A172 (cell line): ENCODE results near the gene FRAT2. TPM values are rescaled to one million over a fixed set of nuclear protein-coding genes. Genes with fewer than 3 reads are reported as not detected.

ENCODE experiments used
- DNase-seq: peaks from one replicate; pipeline ENCODE4 v3.0.0-alpha.2; 2015; ENCODE audit warnings: low spot score
- total RNA-seq: library from RNA; depleted of rRNA; stranded (reverse); fragments of >200 nt; shearing (Covaris generic); gene quantifications from 2 replicates; pipeline ENCODE4 v1.2.3, GENCODE V29; 2014; rRNA removed

The FRAT2 gene
- 4.0 and 4.2 TPM in 2 replicates for total RNA-seq

GRCh38 chr10:97334370-97335175 lies at the start of gene FRAT2:
TSS of gene FRAT2 (minus strand) at chr10:97334729. CDS start at chr10:97334572, 157 bp downstream.
- peak; percentile 80 for DNase-seq

- no peak for DNase-seq
Observed at GRCh38 chr10:97384156-97384555, 49.6 kb upstream of the FRAT2 start.

- no peak for DNase-seq
Observed at GRCh38 chr10:97383159-97383558, 48.6 kb upstream of the FRAT2 start.

- no peak for DNase-seq
Observed at GRCh38 chr10:97381626-97382025, 47.1 kb upstream of the FRAT2 start.

- no peak for DNase-seq
Observed at GRCh38 chr10:97380516-97380915, 46.0 kb upstream of the FRAT2 start.

GRCh38 chr10:97378933-97379921 lies 44.7 kb upstream of the FRAT2 start:
- DNase-seq, result no peak

- no peak for DNase-seq
Observed at GRCh38 chr10:97376413-97376812, 41.9 kb upstream of the FRAT2 start.

GRCh38 chr10:97373456-97373855 lies 38.9 kb upstream of the FRAT2 start:
- DNase-seq, result no peak

GRCh38 chr10:97372233-97372875 lies 37.8 kb upstream of the FRAT2 start:
- no peak for DNase-seq

GRCh38 chr10:97371696-97372095 lies 37.2 kb upstream of the FRAT2 start:
- DNase-seq, result no peak

GRCh38 chr10:97367126-97367649 lies 32.7 kb upstream of the FRAT2 start:
- no peak for DNase-seq

- DNase-seq, result no peak
Observed at GRCh38 chr10:97366572-97366971, 32.0 kb upstream of the FRAT2 start.

GRCh38 chr10:97365761-97366351 lies 31.3 kb upstream of the FRAT2 start:
- no peak for DNase-seq

GRCh38 chr10:97363071-97363470 lies 28.5 kb upstream of the FRAT2 start:
- no peak for DNase-seq

- no peak for DNase-seq
Observed at GRCh38 chr10:97362310-97363033, 27.9 kb upstream of the FRAT2 start.

- no peak for DNase-seq
Observed at GRCh38 chr10:97361537-97361901, 27.0 kb upstream of the FRAT2 start.

- DNase-seq, result no peak
Observed at GRCh38 chr10:97360705-97361536, 26.4 kb upstream of the FRAT2 start.

GRCh38 chr10:97358781-97359180 lies 24.3 kb upstream of the FRAT2 start:
- no peak for DNase-seq

GRCh38 chr10:97358349-97358748 lies 23.8 kb upstream of the FRAT2 start:
- DNase-seq, result no peak

GRCh38 chr10:97356918-97357317 lies 22.4 kb upstream of the FRAT2 start:
- DNase-seq, result no peak
